Kidney epithelial cell (primary cell): ENCODE data around the gene SP100. TPM values are rescaled to one million over a fixed set of nuclear protein-coding genes. Genes with fewer than 3 reads are reported as not detected.

Experiments used
- DNase-seq: peaks from one replicate; pipeline ENCODE4 v3.0.0-alpha.2; 2010; ENCODE audit warnings: low read depth
- H3K27me3 ChIP-seq: 2 replicates; pipeline ENCODE4 v1.6.0; 2011; ENCODE audit warnings: low read length; ENCODE audit not compliant: control insufficient read depth, insufficient read depth
- H3K36me3 ChIP-seq: 2 replicates; pipeline ENCODE4 v1.5.1; 2011; ENCODE audit warnings: low read length; ENCODE audit not compliant: control insufficient read depth, insufficient read depth
- H3K4me3 ChIP-seq: 2 replicates; pipeline ENCODE4 v1.5.1; 2011; ENCODE audit warnings: low read depth, mild to moderate bottlenecking, control low read depth, low read length
- CTCF ChIP-seq: IDR thresholded peaks from 2 replicates; pipeline ENCODE4 v1.5.1; 2011; ENCODE audit warnings: mild to moderate bottlenecking, moderate library complexity, low read length, control low read depth, inconsistent platforms; ENCODE audit not compliant: insufficient read depth, poor library complexity, severe bottlenecking
- total RNA-seq: library from RNA; depleted of rRNA; stranded (reverse); fragments of >200 nt; gene quantifications from 2 replicates; pipeline ENCODE4 v1.2.3, GENCODE V29; 2015

The SP100 gene
- total RNA-seq, 1 donor from 2014 or later: 48.0 TPM

- Histone ChIP-seq H3K4me3 (no peak overlapping the region), H3K27me3 (no peaks in the 10 kb centered on the region), H3K36me3 (no peaks in the 10 kb centered on the region)
- no peak for TF ChIP-seq CTCF
- no peak for DNase-seq
Observed at GRCh38 chr2:230498506-230499107, 82.6 kb downstream of the SP100 start.

- DNase-seq: no peak
- no peak for TF ChIP-seq CTCF
- Histone ChIP-seq H3K36me3 (no peaks in the 10 kb centered on the region), H3K27me3 (no peaks in the 10 kb centered on the region), H3K4me3 (no peak overlapping the region)
Observed at GRCh38 chr2:230502593-230502992, 86.6 kb downstream of the SP100 start.

GRCh38 chr2:230503798-230504197 is 87.8 kb downstream of the SP100 start:
- Histone ChIP-seq H3K27me3 (no peaks in the 10 kb centered on the region), H3K4me3 (no peak overlapping the region), H3K36me3 (no peaks in the 10 kb centered on the region)
- DNase-seq: no peak
- no peak for TF ChIP-seq CTCF

- Histone ChIP-seq H3K36me3 (no peaks in the 10 kb centered on the region), H3K27me3 (no peaks in the 10 kb centered on the region), H3K4me3 (no peak overlapping the region)
- TF ChIP-seq CTCF: no peak
- DNase-seq: no peak
Observed at GRCh38 chr2:230505162-230505561, 89.2 kb downstream of the SP100 start.

- peak; percentile 9 for DNase-seq
- Histone ChIP-seq H3K4me3 (no peak overlapping the region), H3K36me3 (peaks cover 1% of the 10 kb centered on the region), H3K27me3 (no peaks in the 10 kb centered on the region)
- TF ChIP-seq CTCF: no peak
Observed at GRCh38 chr2:230512955-230513748, 97.2 kb downstream of the SP100 start.
